GM21825 (cell line): ENCODE data around the gene KATNAL1.
"Not testable (repeated sequence)": the region's sequence is repeated elsewhere in the genome, so short reads cannot be mapped to it uniquely, and the experiment has no call there.

Source experiments
- ATAC-seq: cut with Tn5 transposase; IDR thresholded peaks from one replicate; pipeline ENCODE4 v1.9.1; 2021; ENCODE audit warnings: mild to moderate bottlenecking, moderate library complexity; ENCODE audit not compliant: unreplicated experiment

KATNAL1 gene

GRCh38 chr13:30222254-30222653, 85.1 kb downstream of the KATNAL1 start:
- ATAC-seq: no peak

GRCh38 chr13:30216111-30216510, 91.2 kb downstream of the KATNAL1 start:
- ATAC-seq: no peak

GRCh38 chr13:30212256-30212655, 95.1 kb downstream of the KATNAL1 start:
- no peak for ATAC-seq

GRCh38 chr13:30211745-30212144, 95.6 kb downstream of the KATNAL1 start:
- no peak for ATAC-seq

GRCh38 chr13:30204564-30204963, 102.8 kb downstream of the KATNAL1 start:
- ATAC-seq: no peak

- no peak for ATAC-seq
Observed at GRCh38 chr13:30196025-30196424, 111.3 kb downstream of the KATNAL1 start.

- ATAC-seq: no peak
Observed at GRCh38 chr13:30194906-30195305, 112.4 kb downstream of the KATNAL1 start.

GRCh38 chr13:30193279-30194234, 113.8 kb downstream of the KATNAL1 start:
- ATAC-seq: no peak

- no peak for ATAC-seq
Observed at GRCh38 chr13:30192320-30193093, 114.8 kb downstream of the KATNAL1 start.

- no peak for ATAC-seq
Observed at GRCh38 chr13:30191491-30192100, 115.8 kb downstream of the KATNAL1 start.

- ATAC-seq: no peak
Observed at GRCh38 chr13:30186634-30187415, 120.5 kb downstream of the KATNAL1 start.

GRCh38 chr13:30181888-30182651, 125.3 kb downstream of the KATNAL1 start:
- ATAC-seq: no peak

- no peak for ATAC-seq
Observed at GRCh38 chr13:30179597-30180276, 127.6 kb downstream of the KATNAL1 start.

GRCh38 chr13:30178976-30179375, 128.4 kb downstream of the KATNAL1 start:
- no peak for ATAC-seq

- ATAC-seq: no peak
Observed at GRCh38 chr13:30175166-30175565, 132.2 kb downstream of the KATNAL1 start.

GRCh38 chr13:30174250-30174649, 133.1 kb downstream of the KATNAL1 start:
- not testable (repeated sequence) for ATAC-seq

- no peak for ATAC-seq
Observed at GRCh38 chr13:30173303-30173610, 134.1 kb downstream of the KATNAL1 start.

GRCh38 chr13:30172593-30173302, 134.6 kb downstream of the KATNAL1 start:
- no peak for ATAC-seq

- no peak for ATAC-seq
Observed at GRCh38 chr13:30170569-30170968, 136.8 kb downstream of the KATNAL1 start.
